Hematopoietic multipotent progenitor cell treated with erythropoietin and hydrocortisone succinate and interleukin-3 and kit ligand, for 15 days (in vitro differentiated cells): ENCODE measurements around the gene EWSR1.

Source experiments
- DNase-seq: peaks from one replicate; pipeline ENCODE4 v3.0.0-alpha.2; 2015; ENCODE audit warnings: low spot score

Gene EWSR1

DNA sequence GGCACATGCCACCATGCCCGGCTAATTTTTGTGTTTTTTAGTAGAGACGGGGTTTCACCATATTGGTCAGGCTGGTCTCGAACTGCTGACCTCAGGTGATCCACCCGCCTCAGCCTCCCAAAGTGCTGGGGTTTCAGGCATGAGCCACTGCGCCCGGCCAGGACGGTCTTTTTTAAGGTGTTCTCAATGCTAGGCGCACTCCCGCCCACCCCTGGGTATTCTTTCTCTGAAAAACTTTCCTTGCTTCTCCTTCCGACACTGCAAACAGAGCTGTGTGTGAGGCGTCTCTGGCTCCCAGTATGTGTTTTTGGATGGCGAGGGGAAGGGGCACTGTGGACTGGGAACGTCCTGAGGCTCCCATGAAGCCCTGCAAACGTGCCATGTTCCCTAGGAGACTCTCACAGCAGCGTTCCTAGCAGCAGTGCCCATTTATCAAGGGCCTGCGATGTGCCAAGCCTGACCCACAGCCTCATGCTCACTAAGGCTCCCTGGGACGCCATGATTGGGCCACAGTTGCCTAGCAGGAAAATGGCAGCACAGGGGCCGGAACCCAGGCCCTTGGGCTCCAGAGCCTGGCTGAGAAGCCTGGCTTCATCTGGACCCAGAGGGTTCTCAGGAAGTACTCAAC lies 49.9 kb downstream of the EWSR1 start:
- no peak for DNase-seq

DNA sequence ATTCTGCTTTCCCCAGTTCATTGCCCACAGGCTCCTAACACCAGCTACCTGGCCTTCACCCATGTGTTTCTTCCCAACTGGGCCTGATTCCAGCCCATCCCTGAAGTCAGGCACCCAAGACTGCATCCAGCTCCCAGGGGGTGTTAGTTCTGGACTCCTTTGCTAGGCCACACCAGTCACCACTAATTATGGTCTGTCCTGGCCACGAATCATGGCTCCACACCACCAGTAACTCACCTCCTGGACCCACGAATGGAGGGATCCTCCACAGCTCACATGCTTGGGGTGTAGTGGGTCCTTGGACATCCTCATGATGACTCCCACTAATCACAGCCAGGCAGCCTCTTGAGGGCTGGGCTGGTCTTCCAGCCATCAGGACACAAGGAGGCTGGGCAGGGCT lies 51.0 kb downstream of the EWSR1 start:
- no peak for DNase-seq

DNA sequence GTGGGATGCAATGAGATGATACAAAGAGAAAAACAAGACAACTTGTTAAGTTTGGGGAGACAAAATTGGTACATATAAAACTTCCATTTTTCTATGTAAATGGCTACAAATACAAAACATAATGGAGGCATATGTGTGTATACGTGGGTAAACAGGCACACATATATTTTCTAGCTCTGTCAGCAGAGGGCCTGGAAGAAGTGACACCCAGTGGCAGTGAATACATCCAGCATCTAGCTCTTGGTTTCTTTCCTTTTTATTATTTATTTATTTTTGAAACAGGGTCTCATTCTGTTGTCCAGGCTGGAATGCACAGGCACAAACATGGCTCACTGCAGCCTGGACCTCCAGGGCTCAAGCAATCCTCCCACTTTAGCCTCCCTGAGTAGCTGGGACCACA lies 52.5 kb downstream of the EWSR1 start:
- no peak for DNase-seq

- no peak for DNase-seq
These were observed 55.6 kb downstream of the EWSR1 start for GRCh38 chr22:29323641-29324040.

GRCh38 chr22:29325356-29325755 lies 57.3 kb downstream of the EWSR1 start:
- DNase-seq: no peak

GRCh38 chr22:29325785-29326315 lies 57.8 kb downstream of the EWSR1 start:
- no peak for DNase-seq

DNA sequence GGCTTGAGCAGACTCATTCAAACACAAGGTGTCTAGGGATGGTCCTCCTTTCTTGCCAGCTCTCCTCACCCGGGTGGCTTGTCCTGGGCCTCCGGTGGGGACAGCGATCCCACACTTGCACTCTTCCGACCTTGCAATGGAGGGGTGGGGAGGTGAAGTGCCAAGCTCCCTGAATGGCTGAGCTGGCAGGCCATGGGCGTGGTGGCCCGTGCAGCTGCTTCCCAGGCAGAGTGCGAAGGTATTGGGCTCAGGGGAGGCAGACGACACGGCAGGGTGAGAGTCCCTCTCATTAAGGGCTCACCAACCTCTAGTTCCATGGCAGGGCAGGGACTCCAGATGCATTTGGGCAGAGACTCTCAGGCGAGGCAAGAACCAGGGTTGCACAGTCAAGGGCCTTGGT lies 58.4 kb downstream of the EWSR1 start:
- no peak for DNase-seq

DNA sequence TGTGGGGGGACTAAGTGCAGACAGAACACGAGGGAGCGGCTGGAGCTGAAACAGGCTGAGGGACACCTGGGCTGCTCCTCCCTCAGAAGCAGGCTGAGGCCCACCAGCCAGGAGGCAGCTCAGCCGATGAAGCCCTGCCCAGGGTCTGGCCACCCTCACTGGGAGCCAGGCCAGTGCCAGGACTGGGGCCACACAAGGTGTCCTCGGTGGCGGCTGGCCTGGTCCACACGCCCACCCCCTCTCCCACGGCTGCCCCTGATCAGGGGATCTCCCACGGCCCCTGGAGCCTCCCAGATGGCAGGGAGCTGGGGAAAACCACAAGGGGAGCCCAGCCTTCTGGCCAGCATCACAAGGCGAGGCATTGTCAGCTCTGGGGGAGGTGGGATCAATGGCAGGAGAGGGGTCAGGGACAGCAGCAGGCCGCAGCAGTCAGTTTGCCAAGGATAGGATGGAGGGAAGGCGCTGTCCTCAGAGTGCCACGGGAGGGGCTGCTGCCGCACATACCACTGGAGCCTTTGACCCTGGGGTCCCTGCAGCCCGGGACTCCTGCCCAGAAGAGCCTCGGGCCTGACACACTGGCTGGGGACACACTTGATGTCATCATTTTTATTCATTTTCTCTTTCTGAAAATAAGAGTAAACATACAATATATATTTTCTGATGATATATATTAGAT lies 59.2 kb downstream of the EWSR1 start:
- DNase-seq: no peak

- no peak for DNase-seq
These were observed 60.0 kb downstream of the EWSR1 start for GRCh38 chr22:29328055-29328454.

DNA sequence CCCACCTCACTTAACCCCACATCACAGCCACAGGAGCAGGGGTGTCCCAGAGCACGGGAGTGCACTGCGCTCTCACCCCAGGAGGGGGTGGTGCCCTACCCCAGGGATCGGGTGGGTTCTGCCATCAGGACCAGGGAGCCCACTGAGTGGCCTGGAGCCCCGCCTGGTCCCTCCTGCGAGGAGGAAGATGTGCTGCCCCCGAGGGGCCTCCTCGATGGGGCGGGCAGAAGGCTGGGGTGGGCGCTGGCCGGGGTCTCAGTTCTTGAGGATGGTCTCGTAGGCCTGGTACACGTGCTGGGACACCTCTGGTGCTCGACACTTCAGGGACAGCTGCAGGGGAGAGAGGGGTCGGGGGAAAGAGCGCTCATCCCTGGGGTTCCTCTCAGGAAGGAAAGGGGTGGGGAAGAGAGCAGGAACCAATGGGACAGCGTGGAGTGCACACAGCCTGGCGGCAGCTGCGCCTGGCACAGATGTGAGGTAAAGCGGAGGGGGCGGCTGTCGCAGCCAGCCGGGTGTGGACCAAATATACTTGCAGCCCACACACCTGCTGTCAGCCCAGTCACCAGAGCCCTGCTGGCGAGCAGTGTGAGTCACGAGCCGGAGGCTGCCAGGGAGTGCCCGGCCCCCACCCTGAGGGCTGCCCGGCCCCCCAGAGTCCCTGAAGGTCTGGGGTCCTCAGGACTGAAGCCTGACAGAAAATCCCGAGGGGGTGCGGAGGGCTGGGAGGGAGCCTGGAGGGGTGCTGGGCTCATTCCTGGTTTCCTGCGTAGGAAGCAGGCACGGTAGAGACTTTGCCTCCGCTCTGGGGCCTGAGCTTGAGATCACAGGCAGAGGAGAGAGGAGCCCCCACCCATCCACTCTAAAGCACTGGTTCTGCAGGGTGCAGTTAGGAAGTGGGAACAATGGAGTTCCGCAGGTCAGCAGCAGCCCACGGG lies 60.8 kb downstream of the EWSR1 start:
- no peak for DNase-seq

GRCh38 chr22:29329581-29329980 lies 61.5 kb downstream of the EWSR1 start:
- no peak for DNase-seq

- no peak for DNase-seq
These were observed 62.2 kb downstream of the EWSR1 start for GRCh38 chr22:29330291-29330690.

- DNase-seq: no peak
These were observed 62.7 kb downstream of the EWSR1 start for GRCh38 chr22:29330753-29331152.

DNA sequence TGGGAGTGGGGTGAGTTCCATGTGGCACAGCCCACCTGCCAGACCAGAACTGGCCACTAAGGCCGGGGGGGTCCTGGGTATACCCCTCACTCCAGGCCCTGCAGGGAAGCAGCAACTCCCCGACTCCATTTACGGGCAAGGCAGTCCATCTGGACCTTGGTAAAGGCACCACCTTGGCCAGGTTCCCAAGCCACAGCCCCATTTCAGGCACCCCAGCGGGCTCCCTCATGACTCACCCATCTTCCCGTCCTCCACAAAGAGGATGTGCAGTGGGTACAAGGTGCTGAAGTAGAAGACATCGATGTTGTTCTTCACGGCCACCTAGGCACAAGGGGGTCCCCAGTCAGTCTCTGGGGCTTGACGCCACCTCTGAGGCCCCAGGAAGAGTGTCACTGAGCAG lies 63.1 kb downstream of the EWSR1 start:
- no peak for DNase-seq

DNA sequence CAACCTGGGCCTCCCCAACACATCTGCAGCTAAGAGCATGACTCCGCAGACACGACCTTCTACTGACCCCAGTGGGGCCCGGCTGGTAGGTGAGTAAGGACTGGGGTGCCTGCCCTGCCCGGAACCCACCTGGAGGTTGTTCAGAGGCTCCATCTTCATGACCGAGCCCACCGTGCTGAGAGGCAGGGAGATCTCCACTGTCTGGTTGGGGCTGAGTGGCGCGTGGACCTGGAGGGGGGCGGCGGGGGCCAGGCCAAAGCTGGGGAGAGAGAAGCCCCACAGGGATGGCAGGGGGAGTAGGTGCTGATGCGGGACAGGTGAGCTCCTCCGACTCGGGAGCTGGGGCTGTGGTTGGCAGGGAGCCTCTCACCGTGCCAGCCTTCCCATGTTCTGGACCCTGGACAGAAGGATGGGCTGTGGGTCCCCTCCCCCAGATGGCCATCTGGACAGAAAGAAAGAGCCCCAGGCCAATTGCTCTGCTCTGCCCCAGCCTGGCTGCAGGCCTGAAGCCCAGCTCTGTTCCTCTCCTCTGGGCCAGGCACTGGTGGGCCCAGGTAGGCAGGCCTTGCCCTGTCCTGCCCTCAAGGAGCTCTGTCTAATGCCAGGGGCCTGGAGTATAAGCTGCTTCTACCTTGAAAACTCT lies 63.7 kb downstream of the EWSR1 start:
- no peak for DNase-seq

DNA sequence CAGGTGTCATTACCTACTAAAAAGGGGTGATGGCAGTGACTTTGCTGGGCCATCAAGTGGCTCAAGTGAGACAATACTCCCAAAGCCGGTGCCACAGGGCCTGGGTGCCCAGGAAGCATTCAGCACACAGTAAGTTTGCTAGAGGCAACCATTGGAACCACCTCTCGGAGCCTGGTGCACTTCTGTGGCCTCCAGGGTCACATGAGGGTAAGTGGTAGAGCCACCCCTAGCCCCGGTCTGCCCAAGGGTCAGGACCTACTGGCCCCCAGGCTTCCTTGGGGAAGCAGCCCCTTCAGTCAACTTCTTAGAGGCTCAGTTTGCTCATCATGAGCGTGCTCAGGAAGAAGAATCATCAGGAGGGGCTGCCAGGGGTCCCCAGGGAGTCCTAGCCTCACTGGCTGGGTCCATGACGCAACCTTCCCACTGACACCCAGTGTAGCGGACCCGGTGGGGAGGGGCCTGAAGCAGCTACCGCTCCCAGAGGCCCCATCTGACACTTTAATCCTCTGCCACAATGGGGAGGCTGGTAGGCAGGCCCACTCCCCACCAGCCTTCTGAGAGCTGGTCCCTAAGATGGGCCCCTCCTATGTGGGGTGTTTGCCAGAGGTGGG lies 64.9 kb downstream of the EWSR1 start:
- DNase-seq: no peak

DNA sequence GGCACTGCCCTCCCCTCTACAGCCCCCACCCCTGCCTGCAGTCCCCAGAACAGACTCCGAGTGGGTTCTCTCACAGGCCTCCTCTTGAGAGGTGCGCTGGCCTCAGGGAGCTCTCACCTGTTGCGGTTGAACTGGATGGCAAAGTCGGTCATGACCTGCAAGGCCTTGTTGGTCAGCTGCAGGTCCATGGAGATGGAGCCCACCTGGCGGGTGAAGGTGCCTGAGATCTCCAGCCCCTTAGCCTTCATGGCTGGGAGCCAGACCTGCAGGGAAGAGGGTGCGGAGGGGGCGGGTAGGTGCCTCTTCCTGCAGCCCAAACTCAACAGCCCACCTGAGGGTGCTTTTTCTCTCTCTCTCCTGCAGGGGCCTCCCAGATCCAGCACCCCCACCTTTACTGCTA lies 66.1 kb downstream of the EWSR1 start:
- DNase-seq: no peak

- no peak for DNase-seq
These were observed 66.8 kb downstream of the EWSR1 start for GRCh38 chr22:29334696-29335344.

GRCh38 chr22:29335656-29336055 lies 67.6 kb downstream of the EWSR1 start:
- no peak for DNase-seq

- DNase-seq: no peak
These were observed 68.9 kb downstream of the EWSR1 start for GRCh38 chr22:29336751-29337490.
